ENCODE measurements around the gene EPM2AIP1.
A peak's percentile ranks its signal among the peaks of the same experiment; 100 is the strongest.

Gene EPM2AIP1

GRCh38 chr3:37025561-37026335 lies 32.8 kb upstream of the EPM2AIP1 start:
- DNase-seq (ENCODE audit: low read depth): no peak
- no peak overlapping the region for H3K4me3 ChIP-seq (ENCODE audit: low read length)
- no peak for TF ChIP-seq CTCF (conservative IDR thresholded peaks at IDR 0.05; ENCODE audit: low read depth, low read length)

- no peak for DNase-seq (ENCODE audit: low read depth)
- no peak overlapping the region for H3K4me3 ChIP-seq (ENCODE audit: low read length)
- TF ChIP-seq CTCF (conservative IDR thresholded peaks at IDR 0.05; ENCODE audit: low read depth, low read length): no peak
Measured at GRCh38 chr3:37024820-37025405, 32.0 kb upstream of the EPM2AIP1 start.

GRCh38 chr3:37024092-37024491 lies 31.2 kb upstream of the EPM2AIP1 start:
- no peak for DNase-seq (ENCODE audit: low read depth)
- H3K4me3 ChIP-seq (ENCODE audit: low read length): no peak overlapping the region
- peak; percentile 45 for TF ChIP-seq CTCF (conservative IDR thresholded peaks at IDR 0.05; ENCODE audit: low read depth, low read length)

- DNase-seq (ENCODE audit: low read depth): no peak
- no peak overlapping the region for H3K4me3 ChIP-seq (ENCODE audit: low read length)
- TF ChIP-seq CTCF (conservative IDR thresholded peaks at IDR 0.05; ENCODE audit: low read depth, low read length): no peak
Measured at GRCh38 chr3:37017683-37018082, 24.8 kb upstream of the EPM2AIP1 start.

- no peak for DNase-seq (ENCODE audit: low read depth)
Measured at GRCh38 chr3:37016903-37017302, 24.0 kb upstream of the EPM2AIP1 start.

GRCh38 chr3:37015642-37016041 lies 22.7 kb upstream of the EPM2AIP1 start:
- DNase-seq (ENCODE audit: low read depth): no peak
- TF ChIP-seq CTCF (conservative IDR thresholded peaks at IDR 0.05; ENCODE audit: low read depth, low read length): no peak
- H3K4me3 ChIP-seq (ENCODE audit: low read length): no peak overlapping the region

More at GRCh38 chr3:37016903-37017302, 24.0 kb upstream of the EPM2AIP1 start:
- H3K4me3 ChIP-seq (ENCODE audit: low read length): no peak overlapping the region
- TF ChIP-seq CTCF (conservative IDR thresholded peaks at IDR 0.05; ENCODE audit: low read depth, low read length): no peak

- no peak overlapping the region for H3K4me3 ChIP-seq (ENCODE audit: low read length)
- no peak for DNase-seq (ENCODE audit: low read depth)
- no peak for TF ChIP-seq CTCF (conservative IDR thresholded peaks at IDR 0.05; ENCODE audit: low read depth, low read length)
Measured at GRCh38 chr3:37014620-37015019, 21.7 kb upstream of the EPM2AIP1 start.
